ENCODE measurements around the gene RPLP2.
A peak's percentile ranks its signal among the peaks of the same experiment; 100 is the strongest.

Gene RPLP2

GRCh38 chr11:825366-826226, 15.8 kb downstream of the RPLP2 start:
- Histone ChIP-seq H3K36me3 (ENCODE audit: control insufficient read depth, insufficient read depth, low read length, severe bottlenecking) (peaks cover 52% of the 10 kb centered on the region), H3K4me3 (ENCODE audit: low read length) (no peak overlapping the region), H3K9ac (ENCODE audit: low read length) (peak overlapping the region; percentile 20), H3K9me3 (ENCODE audit: control insufficient read depth, low read length) (no peaks in the 10 kb centered on the region), H3K27me3 (replicated peaks; ENCODE audit: control insufficient read depth, insufficient read depth, low read length) (no peaks in the 10 kb centered on the region), H3K4me1 (ENCODE audit: control insufficient read depth, insufficient read depth, low read length) (peaks cover 41% of the 10 kb centered on the region)
- no peak for DNase-seq (ENCODE audit: low read depth)

- H3K4me3 ChIP-seq (ENCODE audit: low read length): no peak overlapping the region
- H3K27me3 ChIP-seq (replicated peaks; ENCODE audit: control insufficient read depth, insufficient read depth, low read length): no peaks in the 10 kb centered on the region
Observed at GRCh38 chr11:826227-826621, 16.5 kb downstream of the RPLP2 start.

GRCh38 chr11:826836-827145, 17.0 kb downstream of the RPLP2 start:
- DNase-seq (ENCODE audit: low read depth): no peak
- H3K9ac ChIP-seq (ENCODE audit: low read length): no peak overlapping the region
- peak overlapping the region; percentile 37 for H3K4me3 ChIP-seq (ENCODE audit: low read length)
- peaks cover 41% of the 10 kb centered on the region for H3K36me3 ChIP-seq (ENCODE audit: control insufficient read depth, insufficient read depth, low read length, severe bottlenecking)
- H3K9me3 ChIP-seq (ENCODE audit: control insufficient read depth, low read length): no peaks in the 10 kb centered on the region
- peaks cover 37% of the 10 kb centered on the region for H3K4me1 ChIP-seq (ENCODE audit: control insufficient read depth, insufficient read depth, low read length)
- H3K27me3 ChIP-seq (replicated peaks; ENCODE audit: control insufficient read depth, insufficient read depth, low read length): no peaks in the 10 kb centered on the region

More at GRCh38 chr11:826227-826621, 16.5 kb downstream of the RPLP2 start:
- DNase-seq (ENCODE audit: low read depth): no peak
- peak overlapping the region; percentile 20 for H3K9ac ChIP-seq (ENCODE audit: low read length)
- H3K36me3 ChIP-seq (ENCODE audit: control insufficient read depth, insufficient read depth, low read length, severe bottlenecking): peaks cover 46% of the 10 kb centered on the region
- no peaks in the 10 kb centered on the region for H3K9me3 ChIP-seq (ENCODE audit: control insufficient read depth, low read length)
- H3K4me1 ChIP-seq (ENCODE audit: control insufficient read depth, insufficient read depth, low read length): peaks cover 39% of the 10 kb centered on the region

- Histone ChIP-seq H3K27me3 (replicated peaks; ENCODE audit: control insufficient read depth, insufficient read depth, low read length) (no peaks in the 10 kb centered on the region), H3K9ac (ENCODE audit: low read length) (no peak overlapping the region), H3K36me3 (ENCODE audit: control insufficient read depth, insufficient read depth, low read length, severe bottlenecking) (peaks cover 35% of the 10 kb centered on the region), H3K4me1 (ENCODE audit: control insufficient read depth, insufficient read depth, low read length) (peaks cover 37% of the 10 kb centered on the region), H3K4me3 (ENCODE audit: low read length) (peak overlapping the region; percentile 37), H3K9me3 (ENCODE audit: control insufficient read depth, low read length) (no peaks in the 10 kb centered on the region)
- no peak for DNase-seq (ENCODE audit: low read depth)
Observed at GRCh38 chr11:827146-827896, 17.6 kb downstream of the RPLP2 start.

GRCh38 chr11:827897-828192, 18.1 kb downstream of the RPLP2 start, which contains the start of gene CRACR2B:
Gene CRACR2B, plus strand, starts transcription at chr11:827919. Its CDS starts 689 bp downstream, at chr11:828608.
- peaks cover 30% of the 10 kb centered on the region for H3K36me3 ChIP-seq (ENCODE audit: control insufficient read depth, insufficient read depth, low read length, severe bottlenecking)
- H3K9ac ChIP-seq (ENCODE audit: low read length): peak within 1 kb of the TSS; percentile 62
- peaks cover 37% of the 10 kb centered on the region for H3K4me1 ChIP-seq (ENCODE audit: control insufficient read depth, insufficient read depth, low read length)
- H3K4me3 ChIP-seq (ENCODE audit: low read length): peak within 1 kb of the TSS; percentile 37
- no peaks in the 10 kb centered on the region for H3K27me3 ChIP-seq (replicated peaks; ENCODE audit: control insufficient read depth, insufficient read depth, low read length)
- H3K9me3 ChIP-seq (ENCODE audit: control insufficient read depth, low read length): no peaks in the 10 kb centered on the region
- DNase-seq (ENCODE audit: low read depth): no peak

- H3K27me3 ChIP-seq (replicated peaks; ENCODE audit: control insufficient read depth, insufficient read depth, low read length): no peaks in the 10 kb centered on the region
- H3K9me3 ChIP-seq (ENCODE audit: control insufficient read depth, low read length): no peaks in the 10 kb centered on the region
- peak overlapping the region; percentile 62 for H3K9ac ChIP-seq (ENCODE audit: low read length)
- peaks cover 37% of the 10 kb centered on the region for H3K4me1 ChIP-seq (ENCODE audit: control insufficient read depth, insufficient read depth, low read length)
- peaks cover 22% of the 10 kb centered on the region for H3K36me3 ChIP-seq (ENCODE audit: control insufficient read depth, insufficient read depth, low read length, severe bottlenecking)
- H3K4me3 ChIP-seq (ENCODE audit: low read length): peak overlapping the region; percentile 59
- no peak for DNase-seq (ENCODE audit: low read depth)
Observed at GRCh38 chr11:828506-829175, 18.9 kb downstream of the RPLP2 start.

GRCh38 chr11:829176-829846, 19.5 kb downstream of the RPLP2 start:
- peaks cover 39% of the 10 kb centered on the region for H3K4me1 ChIP-seq (ENCODE audit: control insufficient read depth, insufficient read depth, low read length)

GRCh38 chr11:829847-830294, 20.1 kb downstream of the RPLP2 start:
- Histone ChIP-seq H3K9ac (ENCODE audit: low read length) (peak overlapping the region; percentile 62), H3K4me3 (ENCODE audit: low read length) (peak overlapping the region; percentile 59), H3K27me3 (replicated peaks; ENCODE audit: control insufficient read depth, insufficient read depth, low read length) (no peaks in the 10 kb centered on the region), H3K9me3 (ENCODE audit: control insufficient read depth, low read length) (no peaks in the 10 kb centered on the region), H3K4me1 (ENCODE audit: control insufficient read depth, insufficient read depth, low read length) (peaks cover 44% of the 10 kb centered on the region), H3K36me3 (ENCODE audit: control insufficient read depth, insufficient read depth, low read length, severe bottlenecking) (peaks cover 10% of the 10 kb centered on the region)
- no peak for DNase-seq (ENCODE audit: low read depth)

More at GRCh38 chr11:829176-829846, 19.5 kb downstream of the RPLP2 start:
- peak overlapping the region; percentile 59 for H3K4me3 ChIP-seq (ENCODE audit: low read length)
- no peaks in the 10 kb centered on the region for H3K27me3 ChIP-seq (replicated peaks; ENCODE audit: control insufficient read depth, insufficient read depth, low read length)
- H3K36me3 ChIP-seq (ENCODE audit: control insufficient read depth, insufficient read depth, low read length, severe bottlenecking): peaks cover 15% of the 10 kb centered on the region
- no peak for DNase-seq (ENCODE audit: low read depth)
- no peaks in the 10 kb centered on the region for H3K9me3 ChIP-seq (ENCODE audit: control insufficient read depth, low read length)
- H3K9ac ChIP-seq (ENCODE audit: low read length): peak overlapping the region; percentile 62

GRCh38 chr11:830295-831117, 20.7 kb downstream of the RPLP2 start:
- H3K4me1 ChIP-seq (ENCODE audit: control insufficient read depth, insufficient read depth, low read length): peaks cover 44% of the 10 kb centered on the region
- H3K4me3 ChIP-seq (ENCODE audit: low read length): peak overlapping the region; percentile 59
- peak overlapping the region; percentile 34 for H3K9ac ChIP-seq (ENCODE audit: low read length)
- H3K9me3 ChIP-seq (ENCODE audit: control insufficient read depth, low read length): no peaks in the 10 kb centered on the region
- H3K27me3 ChIP-seq (replicated peaks; ENCODE audit: control insufficient read depth, insufficient read depth, low read length): no peaks in the 10 kb centered on the region
- DNase-seq (ENCODE audit: low read depth): peak; percentile 58
- H3K36me3 ChIP-seq (ENCODE audit: control insufficient read depth, insufficient read depth, low read length, severe bottlenecking): peaks cover 3% of the 10 kb centered on the region

- Histone ChIP-seq H3K9ac (ENCODE audit: low read length) (no peak overlapping the region), H3K4me3 (ENCODE audit: low read length) (peak overlapping the region; percentile 80), H3K9me3 (ENCODE audit: control insufficient read depth, low read length) (no peaks in the 10 kb centered on the region), H3K4me1 (ENCODE audit: control insufficient read depth, insufficient read depth, low read length) (peaks cover 39% of the 10 kb centered on the region), H3K27me3 (replicated peaks; ENCODE audit: control insufficient read depth, insufficient read depth, low read length) (no peaks in the 10 kb centered on the region), H3K36me3 (ENCODE audit: control insufficient read depth, insufficient read depth, low read length, severe bottlenecking) (peaks cover 2% of the 10 kb centered on the region)
- peak; percentile 36 for DNase-seq (ENCODE audit: low read depth)
Observed at GRCh38 chr11:831118-831864, 21.5 kb downstream of the RPLP2 start.

All from adipocyte (in vitro differentiated cells).